ENCODE measurements around the gene TSACC. TPM values are rescaled to one million over a fixed set of nuclear protein-coding genes. Genes with fewer than 3 reads are reported as not detected.
A peak's percentile ranks its signal among the peaks of the same experiment; 100 is the strongest.
"Not testable (repeated sequence)": the region's sequence is repeated elsewhere in the genome, so short reads cannot be mapped to it uniquely, and the experiment has no call there.

The TSACC gene
- total RNA-seq, 1 donor from 2014 or later, result 0.63 TPM

GRCh38 chr1:156367383-156368156 is 29.2 kb downstream of the TSACC start:
- Mint-ChIP-seq H3K4me3 (peak overlapping the region; percentile 41), H3K27ac (no peak overlapping the region), H3K4me1 (ENCODE audit: unreplicated experiment) (peaks cover 9% of the 10 kb centered on the region), H3K27me3 (peaks cover 66% of the 10 kb centered on the region), H3K9me3 (no peaks in the 10 kb centered on the region), H3K36me3 (no peaks in the 10 kb centered on the region)
- no peak for DNase-seq (ENCODE audit: extremely low spot score, unreplicated experiment)
- TF ChIP-seq CTCF (conservative IDR thresholded peaks at IDR 0.05), result no peak

GRCh38 chr1:156368157-156368658 is 29.9 kb downstream of the TSACC start:
- H3K4me3 Mint-ChIP-seq, result peak overlapping the region; percentile 41

DNA sequence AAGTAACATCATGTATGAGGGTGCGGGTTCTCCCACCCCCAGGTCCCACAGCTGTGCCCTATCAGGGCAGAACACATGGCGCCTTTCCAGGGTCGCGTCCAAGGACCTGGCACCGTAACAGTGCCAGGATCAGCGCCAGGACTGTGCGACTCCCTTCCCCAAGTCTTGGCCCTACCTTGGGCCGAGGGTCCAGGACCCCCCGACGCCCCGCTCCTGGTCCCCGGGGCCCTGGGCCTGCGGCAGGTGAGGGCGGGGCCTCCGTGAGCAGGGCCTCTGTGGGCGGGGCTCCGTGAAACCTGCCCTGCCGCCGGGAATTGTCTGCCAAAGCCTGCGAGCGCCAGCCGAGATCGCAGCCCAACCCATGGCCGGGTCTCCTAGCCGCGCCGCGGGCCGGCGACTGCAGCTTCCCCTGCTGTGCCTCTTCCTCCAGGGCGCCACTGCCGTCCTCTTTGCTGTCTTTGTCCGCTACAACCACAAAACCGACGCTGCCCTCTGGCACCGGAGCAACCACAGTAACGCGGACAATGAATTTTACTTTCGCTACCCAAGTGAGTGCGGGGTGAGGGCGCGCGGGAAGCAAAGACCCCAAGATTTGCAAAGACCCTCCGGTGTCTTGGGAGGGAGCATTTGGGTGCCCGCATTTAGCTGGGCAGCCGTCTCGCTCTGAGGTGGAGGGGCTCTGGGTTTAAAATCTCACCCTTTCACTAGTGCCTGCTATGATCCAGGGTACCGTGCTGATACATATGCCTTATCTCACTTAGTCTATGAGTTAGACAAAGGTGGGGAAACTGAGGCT is 30.8 kb downstream of the TSACC start, which contains the start of gene RHBG:
Gene RHBG (plus strand): TSS at position 323 of the 796 bp plus-strand sequence. CDS start 39 bp downstream, at position 362.
- DNase-seq (ENCODE audit: extremely low spot score, unreplicated experiment), result no peak

More at GRCh38 chr1:156368157-156368658, 29.9 kb downstream of the TSACC start:
- Mint-ChIP-seq H3K27me3 (peaks cover 73% of the 10 kb centered on the region), H3K27ac (no peak overlapping the region), H3K4me1 (ENCODE audit: unreplicated experiment) (peaks cover 9% of the 10 kb centered on the region), H3K9me3 (no peaks in the 10 kb centered on the region), H3K36me3 (no peaks in the 10 kb centered on the region)
- TF ChIP-seq CTCF (conservative IDR thresholded peaks at IDR 0.05), result no peak
- no peak for DNase-seq (ENCODE audit: extremely low spot score, unreplicated experiment)

DNA sequence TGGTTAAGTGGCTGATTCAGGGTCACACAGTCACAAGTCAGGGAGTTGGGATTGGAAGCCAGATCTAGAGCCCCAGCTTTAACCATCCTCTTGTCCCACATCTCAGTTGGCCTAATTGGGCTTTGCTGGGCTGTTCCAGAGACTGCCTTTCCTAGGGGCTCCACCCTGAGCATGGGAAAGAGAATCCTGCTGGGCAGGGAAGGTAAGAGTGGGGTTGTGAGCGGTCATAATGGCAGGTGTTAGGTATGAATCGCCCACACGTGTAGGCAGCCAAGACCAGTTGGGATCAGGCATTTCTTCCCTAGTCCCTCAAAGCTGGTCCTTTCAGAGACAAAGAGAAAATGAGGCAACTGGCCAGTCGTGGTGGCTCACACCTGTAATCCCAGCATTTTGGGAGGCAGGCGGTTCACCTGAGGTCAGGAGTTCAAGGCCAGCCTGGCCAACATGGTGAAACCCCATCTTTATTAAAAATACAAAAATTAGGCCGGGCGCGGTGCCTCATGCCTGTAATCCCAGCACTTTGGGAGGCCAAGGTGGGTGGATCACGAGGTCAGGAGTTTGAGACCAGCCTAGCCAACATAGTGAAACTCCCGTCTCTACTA is 31.5 kb downstream of the TSACC start:
- not testable (repeated sequence) for H3K4me1 Mint-ChIP-seq (ENCODE audit: unreplicated experiment); H3K36me3 Mint-ChIP-seq; H3K9me3 Mint-ChIP-seq; DNase-seq (ENCODE audit: extremely low spot score, unreplicated experiment); H3K27ac Mint-ChIP-seq
- Mint-ChIP-seq H3K4me3 (peak overlapping the region; percentile 80), H3K27me3 (peaks cover 74% of the 10 kb centered on the region)

More for the DNA sequence above, 30.8 kb downstream of the TSACC start, which contains the start of gene RHBG:
- Mint-ChIP-seq H3K4me1 (ENCODE audit: unreplicated experiment) (peaks cover 9% of the 10 kb centered on the region), H3K4me3 (peak within 1 kb of the TSS; percentile 80), H3K27me3 (peaks cover 76% of the 10 kb centered on the region), H3K9me3 (no peaks in the 10 kb centered on the region), H3K36me3 (no peaks in the 10 kb centered on the region), H3K27ac (no peak within 1 kb of the TSS)
- no peak for TF ChIP-seq CTCF (conservative IDR thresholded peaks at IDR 0.05)

GRCh38 chr1:156371553-156372264 is 33.4 kb downstream of the TSACC start:
- H3K27me3 Mint-ChIP-seq, result peaks cover 60% of the 10 kb centered on the region
- no peak overlapping the region for H3K27ac Mint-ChIP-seq
- no peak overlapping the region for H3K4me3 Mint-ChIP-seq
- H3K4me1 Mint-ChIP-seq (ENCODE audit: unreplicated experiment), result peaks cover 9% of the 10 kb centered on the region
- H3K36me3 Mint-ChIP-seq, result no peaks in the 10 kb centered on the region
- H3K9me3 Mint-ChIP-seq, result no peaks in the 10 kb centered on the region
- DNase-seq (ENCODE audit: extremely low spot score, unreplicated experiment), result no peak
- TF ChIP-seq CTCF (conservative IDR thresholded peaks at IDR 0.05), result no peak
